Upper lobe of left lung (tissue), 4 donors: ENCODE measurements around the gene GXYLT1.

Experiments used
- CTCF ChIP-seq, 6 experiments: fragments of 450-650 bp in 4 of 6; fragments of 200-600 bp in 2 of 6; sonication (generic) in 2 of 6; IDR thresholded peaks; one replicate each; pipeline ENCODE4 v1.5.1; 2016 to 2019; ENCODE audit warnings: antibody characterized with exemption in 6 of 6
- EP300 ChIP-seq, 4 donors: sonication (generic); formaldehyde crosslinking; IDR thresholded peaks; one replicate each; pipeline ENCODE4 v1.5.1; 2017; ENCODE audit warnings: antibody characterized with exemption in 4 of 4, control low read depth in 2 of 4
- POLR2A ChIP-seq, 4 donors: fragments of 450-650 bp; IDR thresholded peaks; one replicate each; pipeline ENCODE4 v1.5.1; 2016 to 2017; ENCODE audit warnings: antibody characterized with exemption in 4 of 4, mild to moderate bottlenecking in 2 of 4
- POLR2AphosphoS5 ChIP-seq, 2 donors: sonication (generic); formaldehyde crosslinking; IDR thresholded peaks; one replicate each; pipeline ENCODE4 v1.5.1; 2017; ENCODE audit warnings: antibody characterized with exemption in 2 of 2

GRCh38 chr12:42145197-42145549 lies 499 bp upstream of the GXYLT1 start:
- TF ChIP-seq EP300 (IDR thresholded peaks at IDR 0.05) (no peak), CTCF (IDR thresholded peaks at IDR 0.05) (no peak), POLR2A (IDR thresholded peaks at IDR 0.05) (no peak), POLR2AphosphoS5 (IDR thresholded peaks at IDR 0.05) (no peak)
